HS-5 (cell line): ENCODE measurements around the gene GLIS2.

ENCODE experiments used
- DNase-seq: peaks from one replicate; pipeline ENCODE4 v3.0.0-alpha.2; 2012; ENCODE audit warnings: low read depth

The GLIS2 gene

GRCh38 chr16:4315186-4316107 lies at the start of gene GLIS2:
Gene GLIS2 (plus strand): TSS chr16:4316067. CDS start chr16:4332281, 16,214 bp downstream.
- DNase-seq, result no peak

DNA sequence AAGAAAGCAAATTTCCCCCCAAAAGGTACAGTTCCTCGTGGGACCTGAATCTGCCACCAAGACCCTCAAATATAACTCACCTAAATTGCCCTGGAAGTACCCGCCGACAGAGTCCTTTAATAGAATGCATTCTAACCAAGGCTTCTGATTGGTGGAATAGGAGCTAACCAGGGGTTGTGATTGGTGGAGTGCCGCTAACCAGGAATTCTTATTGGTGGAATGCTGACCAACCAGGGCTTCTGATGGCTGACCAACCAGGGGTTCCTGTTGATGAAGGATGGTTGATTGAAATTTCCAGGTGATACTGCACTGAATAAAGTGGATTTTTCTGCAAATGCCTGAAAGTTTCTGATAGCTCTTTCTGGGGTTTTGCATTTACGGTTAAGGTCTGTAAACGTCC lies 49.5 kb upstream of the GLIS2 start:
- DNase-seq, result no peak

- no peak for DNase-seq
Measured at GRCh38 chr16:4270091-4270490, 45.8 kb upstream of the GLIS2 start.

GRCh38 chr16:4270595-4270994 lies 45.3 kb upstream of the GLIS2 start:
- no peak for DNase-seq

GRCh38 chr16:4271176-4272113 lies 44.4 kb upstream of the GLIS2 start:
- DNase-seq, result peak; percentile 61

GRCh38 chr16:4272114-4272956 lies 43.5 kb upstream of the GLIS2 start:
- no peak for DNase-seq

- peak; percentile 34 for DNase-seq
Measured at GRCh38 chr16:4273858-4274311, 42.0 kb upstream of the GLIS2 start.

- no peak for DNase-seq
Measured at GRCh38 chr16:4275861-4276260, 40.0 kb upstream of the GLIS2 start.

GRCh38 chr16:4277987-4278513 lies 37.8 kb upstream of the GLIS2 start:
- no peak for DNase-seq

GRCh38 chr16:4280625-4281024 lies 35.2 kb upstream of the GLIS2 start:
- no peak for DNase-seq

DNA sequence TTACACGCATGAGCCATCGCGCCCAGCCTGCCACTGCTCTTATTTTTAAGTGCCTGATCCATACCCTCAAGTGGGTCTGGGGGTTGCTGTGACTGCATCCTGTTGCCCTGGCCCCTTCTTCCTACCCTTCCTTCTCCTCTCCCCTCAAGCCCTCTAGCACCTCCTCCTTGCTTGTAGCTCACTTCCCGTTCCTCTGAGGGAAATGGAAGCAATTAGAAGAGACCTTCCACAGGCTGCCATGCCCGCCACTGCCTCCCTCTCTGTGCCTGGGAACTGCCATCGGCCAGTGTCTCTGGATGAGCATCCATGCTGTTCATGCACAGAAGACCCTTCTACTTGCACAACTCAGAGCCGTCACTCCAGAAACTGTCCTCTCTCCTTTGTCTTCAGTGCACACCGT lies 32.4 kb upstream of the GLIS2 start:
- no peak for DNase-seq

DNA sequence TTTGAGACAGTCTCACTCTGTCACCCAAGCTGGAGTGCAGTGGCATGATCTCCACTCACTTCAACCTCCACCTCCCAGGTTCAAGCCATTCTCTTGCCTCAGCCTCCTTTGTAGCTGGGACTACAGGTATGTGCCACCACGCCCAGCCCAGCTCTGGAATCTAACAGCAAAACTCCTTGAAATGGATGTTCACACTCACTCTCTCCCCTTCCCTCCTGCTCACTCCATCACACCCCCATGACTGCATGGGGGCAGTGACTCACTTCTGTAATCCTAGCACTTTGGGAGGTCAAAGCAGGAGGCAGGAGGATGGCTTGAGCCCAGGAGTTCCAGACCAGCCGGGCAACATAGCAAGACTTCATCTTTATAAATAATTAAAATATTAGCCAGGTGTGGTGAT lies 31.9 kb upstream of the GLIS2 start:
- no peak for DNase-seq

DNA sequence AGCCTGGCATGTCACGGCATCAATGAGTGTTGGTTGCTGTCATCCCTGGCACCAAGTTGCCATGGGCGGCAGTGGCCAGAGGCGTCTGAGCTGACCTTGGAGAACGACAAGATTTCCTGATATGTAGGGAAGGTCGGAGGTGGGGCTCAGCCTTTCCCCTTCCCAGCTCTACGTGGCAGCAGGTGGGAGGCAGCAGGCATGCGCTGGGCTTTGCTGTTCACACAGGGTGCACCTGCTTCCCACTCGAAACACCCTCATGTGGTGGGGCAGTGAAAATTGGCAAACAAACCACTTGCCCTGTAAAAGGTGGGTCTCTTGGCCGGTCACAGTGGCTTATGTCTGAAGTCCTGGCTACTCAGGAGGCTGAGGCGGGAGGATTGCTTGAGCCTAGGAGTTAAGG lies 30.7 kb upstream of the GLIS2 start:
- no peak for DNase-seq

DNA sequence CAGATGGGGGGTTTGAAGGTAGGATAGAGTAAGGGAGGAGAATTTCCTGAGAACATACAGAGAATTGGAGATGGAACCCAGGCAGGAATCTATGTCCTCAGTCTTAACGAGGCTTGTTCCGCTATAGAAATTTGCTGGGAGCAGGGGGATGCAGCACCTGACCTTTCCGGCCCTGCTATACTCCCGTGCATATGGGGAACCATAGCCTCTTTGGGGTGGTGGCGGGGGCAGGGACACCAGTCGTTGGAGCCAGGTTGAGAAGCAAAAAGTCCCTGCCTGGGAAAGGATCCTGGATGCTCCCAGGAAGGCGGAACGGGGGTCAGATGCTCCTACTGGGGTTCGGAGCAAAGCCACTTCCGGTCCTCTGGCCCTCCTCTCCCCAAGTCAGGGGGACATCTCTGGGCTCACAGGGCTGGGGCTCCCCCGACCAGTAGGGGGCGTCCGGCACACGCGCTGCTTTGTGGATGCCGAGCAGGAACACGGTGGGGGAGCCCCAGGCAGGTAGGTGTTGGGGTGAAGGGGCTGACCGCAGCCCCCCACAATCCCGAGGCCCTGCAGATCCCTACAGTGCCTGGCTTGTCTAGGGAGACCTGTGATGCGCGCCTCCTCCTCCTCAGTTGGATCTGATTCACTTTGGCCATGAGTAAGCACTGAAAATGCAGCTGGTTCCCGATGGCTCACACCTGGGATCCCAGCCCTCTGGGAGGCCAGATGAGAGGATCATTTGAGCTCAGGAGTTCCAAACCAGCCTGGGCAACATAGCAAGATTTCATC lies 27.5 kb upstream of the GLIS2 start:
- peak; percentile 53 for DNase-seq

- no peak for DNase-seq
Measured at GRCh38 chr16:4290236-4290830, 25.5 kb upstream of the GLIS2 start.

DNA sequence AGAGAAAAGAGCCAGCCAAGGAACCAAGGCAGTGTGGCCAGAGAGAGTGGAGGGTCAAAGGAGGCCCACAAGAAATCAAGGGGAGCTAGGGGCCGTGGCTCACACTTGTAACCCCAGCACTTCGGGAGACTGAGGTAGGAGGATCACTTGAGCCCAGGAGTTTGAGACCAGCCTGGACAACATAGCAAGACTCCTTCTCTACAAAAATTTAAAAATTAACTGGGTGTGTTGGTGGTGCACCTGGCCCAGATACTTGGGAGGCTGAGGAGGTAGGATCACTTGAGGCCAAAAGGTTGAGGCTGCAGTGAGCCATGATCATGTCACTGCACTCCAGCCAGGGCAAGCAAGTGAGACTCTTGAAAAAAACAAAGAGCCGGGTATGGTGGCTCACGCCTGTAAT lies 24.2 kb upstream of the GLIS2 start:
- no peak for DNase-seq

DNA sequence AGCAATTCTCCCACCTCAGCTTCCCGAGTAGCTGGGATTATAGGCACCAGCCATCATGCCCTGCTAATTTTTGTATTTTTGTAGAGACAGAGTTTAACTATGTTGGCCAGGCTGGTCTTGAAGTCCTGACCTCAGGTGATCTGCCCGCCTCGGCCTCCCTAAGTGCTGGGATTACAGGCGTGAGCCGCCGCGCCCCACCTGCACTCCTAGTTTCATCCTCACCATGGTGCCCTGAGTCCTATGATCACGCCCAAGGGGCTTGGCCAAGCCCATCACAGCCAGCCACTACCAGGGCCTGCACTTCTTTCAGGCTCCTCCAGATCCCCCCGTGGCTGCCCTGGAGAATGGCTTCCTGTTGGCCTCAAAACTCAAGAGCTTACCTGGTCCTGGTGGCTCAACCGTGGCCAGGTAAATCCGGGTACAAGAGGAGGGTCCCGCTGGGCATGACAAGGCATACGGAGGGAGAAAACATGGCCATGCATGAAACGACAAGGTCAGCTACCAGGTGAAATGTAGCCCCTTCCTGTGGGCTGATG lies 22.6 kb upstream of the GLIS2 start:
- DNase-seq, result no peak

DNA sequence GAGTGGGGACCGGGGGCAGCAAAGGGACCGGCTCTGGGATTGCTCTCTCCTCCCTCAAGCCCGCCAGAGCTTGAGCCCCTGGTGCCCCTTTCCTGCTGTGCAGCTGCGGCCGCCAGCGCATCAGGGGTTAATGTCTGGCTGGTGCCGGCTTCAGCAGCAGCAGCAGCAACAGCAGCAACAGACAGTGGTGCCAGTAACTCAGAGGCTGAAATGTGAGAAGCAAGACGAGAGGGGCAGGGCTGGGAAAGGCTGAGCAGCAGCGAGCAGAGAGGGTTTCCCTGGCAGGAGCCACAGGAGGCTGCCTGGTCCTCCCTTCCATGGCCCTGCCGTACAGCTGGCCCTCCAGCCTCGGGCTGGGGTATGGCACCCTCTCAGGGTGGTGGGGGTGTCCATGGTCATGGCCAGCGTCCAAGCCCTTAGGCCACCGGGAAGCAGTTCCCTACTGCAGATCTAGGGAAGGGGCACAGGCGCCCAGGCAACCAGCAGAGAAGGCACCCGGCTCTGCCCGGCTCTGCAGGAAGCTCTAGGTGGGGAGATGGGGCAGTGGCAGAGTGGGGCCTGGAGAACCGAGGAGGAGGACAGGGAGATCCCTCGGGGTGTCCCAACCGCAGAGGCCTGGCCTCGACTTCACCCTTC lies 21.9 kb upstream of the GLIS2 start:
- no peak for DNase-seq

DNA sequence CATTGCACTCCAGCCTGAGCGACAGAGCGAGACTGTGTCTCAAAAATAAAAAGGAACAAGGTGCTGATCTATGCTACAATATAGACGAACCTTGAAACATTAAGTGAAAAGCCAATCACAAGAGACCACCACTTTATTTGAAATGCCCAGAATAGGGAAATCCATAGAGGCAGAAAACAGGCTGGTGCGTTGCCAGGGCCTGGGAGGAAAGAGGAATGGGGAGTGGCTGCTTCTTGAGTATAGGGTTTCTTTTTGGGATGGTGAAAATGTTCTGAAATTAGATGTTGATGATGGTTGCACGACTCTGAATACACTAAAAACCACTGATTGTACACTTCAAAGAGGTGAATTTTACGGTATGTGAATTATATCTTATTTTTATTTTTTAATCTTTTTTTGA lies 20.3 kb upstream of the GLIS2 start:
- no peak for DNase-seq

DNA sequence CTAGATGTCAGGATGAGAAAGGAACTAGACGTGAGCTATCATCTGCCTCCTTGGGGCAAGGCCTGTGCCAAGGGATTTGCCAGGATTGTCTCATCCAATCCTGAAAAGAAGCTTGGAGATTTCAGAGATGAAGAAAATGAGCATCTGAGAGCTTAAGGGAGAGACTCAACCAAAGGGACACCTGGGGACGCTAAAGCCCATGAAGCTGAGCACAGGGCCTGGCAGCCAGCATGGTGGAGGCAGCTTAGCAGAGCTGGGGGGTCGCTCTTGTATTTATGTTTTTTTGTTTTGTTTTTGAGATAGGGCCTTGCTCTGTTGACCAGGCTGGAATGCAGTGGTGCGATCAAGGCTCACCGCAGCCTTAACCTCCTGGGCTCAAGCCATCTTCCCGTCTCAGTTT lies 18.4 kb upstream of the GLIS2 start:
- DNase-seq, result no peak
